Measurements from ENCODE around the gene DNAH9. TPM values are rescaled to one million over a fixed set of nuclear protein-coding genes. Genes with fewer than 3 reads are reported as not detected.

DNAH9 gene
- polyA plus RNA-seq, 1 donor from 2014 or later, result 2.0 TPM

DNA sequence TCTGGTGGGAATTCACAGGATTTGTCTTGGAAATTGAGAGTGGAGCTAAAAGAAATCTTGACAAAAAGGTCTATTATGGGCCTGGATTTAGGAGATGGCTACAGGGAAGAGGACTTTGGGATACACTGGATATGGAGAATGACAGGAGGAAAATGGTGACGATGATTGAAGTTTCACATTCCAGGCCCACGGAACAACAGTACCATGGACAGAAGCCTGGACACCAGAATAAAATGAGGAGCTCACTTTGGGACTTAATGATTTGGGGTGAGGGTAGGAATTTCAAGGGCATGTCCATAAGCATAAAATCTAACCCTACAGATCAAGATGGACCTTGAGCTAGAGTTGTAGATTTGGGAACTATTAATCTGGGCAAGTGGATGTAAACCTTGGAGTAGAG lies 47.8 kb upstream of the DNAH9 start:
- Histone ChIP-seq H3K27ac (ENCODE audit: low read length) (no peak overlapping the region), H3F3A (ENCODE audit: insufficient read depth, low read length, poor library complexity, severe bottlenecking) (no peaks in the 10 kb centered on the region), H3K9ac (ENCODE audit: low read length) (no peak overlapping the region), H3K36me3 (ENCODE audit: insufficient read depth, low read length) (no peaks in the 10 kb centered on the region), H3K9me3 (ENCODE audit: low read length) (no peaks in the 10 kb centered on the region), H4K20me1 (ENCODE audit: insufficient read depth) (no peaks in the 10 kb centered on the region), H2AFZ (ENCODE audit: low read depth, low read length) (no peak overlapping the region), H3K27me3 (ENCODE audit: insufficient read depth, low read depth, low read length) (no peaks in the 10 kb centered on the region), H3K4me3 (ENCODE audit: low read length) (no peak overlapping the region), H3K9me2 (ENCODE audit: insufficient read depth, low read length) (no peaks in the 10 kb centered on the region), H3K4me2 (ENCODE audit: low read length) (no peak overlapping the region), H3K79me2 (replicated peaks; ENCODE audit: insufficient read depth, low read length) (no peaks in the 10 kb centered on the region)
- TF ChIP-seq SMC3 (conservative IDR thresholded peaks at IDR 0.05; ENCODE audit: poor library complexity), result no peak
- no peak for TF ChIP-seq TAF1 (IDR thresholded peaks at IDR 0.05; ENCODE audit: low read depth)
- no peak for TF ChIP-seq EP300 (conservative IDR thresholded peaks at IDR 0.05; ENCODE audit: poor library complexity, severe bottlenecking)
- TF ChIP-seq POLR2AphosphoS5 (IDR thresholded peaks at IDR 0.05), result no peak
- TF ChIP-seq MXI1 (conservative IDR thresholded peaks at IDR 0.05; ENCODE audit: poor library complexity, severe bottlenecking), result no peak
- TF ChIP-seq CTCF (IDR thresholded peaks at IDR 0.05; ENCODE audit: poor library complexity, severe bottlenecking), result no peak
- no peak for TF ChIP-seq RAD21 (conservative IDR thresholded peaks at IDR 0.05)
- TF ChIP-seq, protein P1, sequence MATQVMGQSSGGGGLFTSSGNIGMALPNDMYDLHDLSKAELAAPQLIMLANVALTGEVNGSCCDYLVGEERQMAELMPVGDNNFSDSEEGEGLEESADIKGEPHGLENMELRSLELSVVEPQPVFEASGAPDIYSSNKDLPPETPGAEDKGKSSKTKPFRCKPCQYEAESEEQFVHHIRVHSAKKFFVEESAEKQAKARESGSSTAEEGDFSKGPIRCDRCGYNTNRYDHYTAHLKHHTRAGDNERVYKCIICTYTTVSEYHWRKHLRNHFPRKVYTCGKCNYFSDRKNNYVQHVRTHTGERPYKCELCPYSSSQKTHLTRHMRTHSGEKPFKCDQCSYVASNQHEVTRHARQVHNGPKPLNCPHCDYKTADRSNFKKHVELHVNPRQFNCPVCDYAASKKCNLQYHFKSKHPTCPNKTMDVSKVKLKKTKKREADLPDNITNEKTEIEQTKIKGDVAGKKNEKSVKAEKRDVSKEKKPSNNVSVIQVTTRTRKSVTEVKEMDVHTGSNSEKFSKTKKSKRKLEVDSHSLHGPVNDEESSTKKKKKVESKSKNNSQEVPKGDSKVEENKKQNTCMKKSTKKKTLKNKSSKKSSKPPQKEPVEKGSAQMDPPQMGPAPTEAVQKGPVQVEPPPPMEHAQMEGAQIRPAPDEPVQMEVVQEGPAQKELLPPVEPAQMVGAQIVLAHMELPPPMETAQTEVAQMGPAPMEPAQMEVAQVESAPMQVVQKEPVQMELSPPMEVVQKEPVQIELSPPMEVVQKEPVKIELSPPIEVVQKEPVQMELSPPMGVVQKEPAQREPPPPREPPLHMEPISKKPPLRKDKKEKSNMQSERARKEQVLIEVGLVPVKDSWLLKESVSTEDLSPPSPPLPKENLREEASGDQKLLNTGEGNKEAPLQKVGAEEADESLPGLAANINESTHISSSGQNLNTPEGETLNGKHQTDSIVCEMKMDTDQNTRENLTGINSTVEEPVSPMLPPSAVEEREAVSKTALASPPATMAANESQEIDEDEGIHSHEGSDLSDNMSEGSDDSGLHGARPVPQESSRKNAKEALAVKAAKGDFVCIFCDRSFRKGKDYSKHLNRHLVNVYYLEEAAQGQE (IDR thresholded peaks at IDR 0.05; ENCODE audit: borderline replicate concordance), result no peak
- no peak for TF ChIP-seq EZH2 (IDR thresholded peaks at IDR 0.05; ENCODE audit: borderline replicate concordance, insufficient read depth, low read length, poor library complexity, severe bottlenecking)

GRCh38 chr17:11551442-11551841 lies 46.8 kb upstream of the DNAH9 start:
- no peaks in the 10 kb centered on the region for H3K9me3 ChIP-seq (ENCODE audit: low read length)
- no peak overlapping the region for H3K9ac ChIP-seq (ENCODE audit: low read length)
- no peaks in the 10 kb centered on the region for H3K9me2 ChIP-seq (ENCODE audit: insufficient read depth, low read length)
- H3K27me3 ChIP-seq (ENCODE audit: insufficient read depth, low read depth, low read length), result no peaks in the 10 kb centered on the region
- no peak overlapping the region for H3K4me2 ChIP-seq (ENCODE audit: low read length)
- H3K4me3 ChIP-seq (ENCODE audit: low read length), result no peak overlapping the region
- H3F3A ChIP-seq (ENCODE audit: insufficient read depth, low read length, poor library complexity, severe bottlenecking), result no peaks in the 10 kb centered on the region
- TF ChIP-seq EZH2 (IDR thresholded peaks at IDR 0.05; ENCODE audit: borderline replicate concordance, insufficient read depth, low read length, poor library complexity, severe bottlenecking), result no peak
- TF ChIP-seq, protein P1 (IDR thresholded peaks at IDR 0.05; ENCODE audit: borderline replicate concordance), result no peak
- no peak for TF ChIP-seq RAD21 (conservative IDR thresholded peaks at IDR 0.05)
- TF ChIP-seq SMC3 (conservative IDR thresholded peaks at IDR 0.05; ENCODE audit: poor library complexity), result no peak
- TF ChIP-seq CTCF (IDR thresholded peaks at IDR 0.05; ENCODE audit: poor library complexity, severe bottlenecking), result no peak
- TF ChIP-seq MXI1 (conservative IDR thresholded peaks at IDR 0.05; ENCODE audit: poor library complexity, severe bottlenecking), result no peak
- no peak for TF ChIP-seq POLR2AphosphoS5 (IDR thresholded peaks at IDR 0.05)
- no peak for TF ChIP-seq EP300 (conservative IDR thresholded peaks at IDR 0.05; ENCODE audit: poor library complexity, severe bottlenecking)
- TF ChIP-seq TAF1 (IDR thresholded peaks at IDR 0.05; ENCODE audit: low read depth), result no peak
- no peak overlapping the region for H2AFZ ChIP-seq (ENCODE audit: low read depth, low read length)
- H3K79me2 ChIP-seq (replicated peaks; ENCODE audit: insufficient read depth, low read length), result no peaks in the 10 kb centered on the region
- H3K27ac ChIP-seq (ENCODE audit: low read length), result no peak overlapping the region
- H3K36me3 ChIP-seq (ENCODE audit: insufficient read depth, low read length), result no peaks in the 10 kb centered on the region
- H4K20me1 ChIP-seq (ENCODE audit: insufficient read depth), result no peaks in the 10 kb centered on the region

All from neural cell (in vitro differentiated cells).